ENCODE measurements around the gene MTX2.
A peak's percentile ranks its signal among the peaks of the same experiment; 100 is the strongest.
"Not testable (repeated sequence)": the region's sequence is repeated elsewhere in the genome, so short reads cannot be mapped to it uniquely, and the experiment has no call there.

The MTX2 gene

GRCh38 chr2:176284461-176285049 lies 15.3 kb downstream of the MTX2 start:
- FAIRE-seq (no peak), DNase-seq (ENCODE audit: insufficient read length, low spot score) (no peak)

DNA sequence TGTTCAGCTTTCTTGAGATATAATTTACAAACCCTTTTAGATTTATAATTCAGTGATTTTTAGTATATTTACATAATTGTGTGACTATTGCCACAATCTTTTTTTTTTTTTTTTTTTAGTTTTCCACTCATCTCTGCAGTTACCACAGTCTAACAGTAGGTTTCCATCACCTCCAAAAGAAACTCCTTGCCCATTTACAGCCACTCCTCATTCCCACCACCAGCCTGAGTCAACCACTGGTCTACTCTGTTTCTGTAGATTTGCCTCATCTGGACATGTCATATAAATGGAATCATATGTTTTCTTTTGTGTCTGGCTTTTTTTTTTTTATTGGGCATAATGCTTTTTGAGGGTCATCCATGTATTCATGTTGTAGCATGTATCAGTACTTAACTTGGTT lies 16.1 kb downstream of the MTX2 start:
- FAIRE-seq, result no peak
- DNase-seq (ENCODE audit: insufficient read length, low spot score), result no peak

DNA sequence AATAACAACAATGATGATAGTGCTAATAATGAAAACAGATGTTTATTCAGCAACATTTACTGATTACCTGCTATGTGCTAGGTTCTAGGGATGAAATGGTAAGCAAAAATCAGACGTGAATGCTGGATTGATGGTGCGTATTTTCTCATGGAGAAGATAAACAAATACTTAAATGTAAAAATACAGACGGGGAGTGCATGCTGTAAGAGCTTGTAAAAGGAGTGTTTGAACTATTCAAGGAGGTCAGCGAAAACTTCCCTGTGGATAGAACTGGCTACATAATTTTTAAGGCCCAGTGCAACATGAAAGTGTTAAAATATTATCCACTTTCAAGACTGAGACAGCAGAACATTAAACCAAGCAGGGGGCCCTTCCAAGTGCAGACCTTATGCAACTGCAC lies 22.1 kb downstream of the MTX2 start:
- no peak for DNase-seq (ENCODE audit: insufficient read length, low spot score)
- no peak for FAIRE-seq

DNA sequence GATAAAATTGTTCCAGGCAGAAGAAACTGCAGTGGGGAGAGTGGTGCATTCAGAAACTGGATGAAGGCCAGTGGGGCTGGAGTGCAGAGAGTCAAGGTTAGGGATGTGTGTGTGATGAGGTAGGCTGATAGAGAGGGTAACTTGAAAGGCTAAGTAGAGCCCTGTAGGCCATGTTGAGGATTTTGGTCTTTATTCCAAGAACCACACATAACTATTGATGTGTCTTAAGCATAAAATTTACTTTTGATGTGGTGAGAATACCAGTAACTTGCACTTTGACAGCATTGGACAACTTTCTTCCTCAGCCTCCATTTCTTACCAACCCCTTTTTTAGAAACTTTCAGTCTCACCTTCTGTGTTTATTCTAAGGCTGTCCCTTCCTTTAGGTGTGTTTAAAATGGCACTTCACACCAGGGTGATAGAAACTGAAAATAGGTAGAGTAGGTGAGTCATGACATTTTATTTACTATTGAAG lies 22.6 kb downstream of the MTX2 start:
- no peak for FAIRE-seq
- no peak for DNase-seq (ENCODE audit: insufficient read length, low spot score)

- FAIRE-seq (no peak), DNase-seq (ENCODE audit: insufficient read length, low spot score) (no peak)
These were observed 23.4 kb downstream of the MTX2 start for GRCh38 chr2:176292608-176293007.

- peak; percentile 31 for FAIRE-seq
- DNase-seq (ENCODE audit: insufficient read length, low spot score), result no peak
These were observed 24.1 kb downstream of the MTX2 start for GRCh38 chr2:176293334-176293733.

DNA sequence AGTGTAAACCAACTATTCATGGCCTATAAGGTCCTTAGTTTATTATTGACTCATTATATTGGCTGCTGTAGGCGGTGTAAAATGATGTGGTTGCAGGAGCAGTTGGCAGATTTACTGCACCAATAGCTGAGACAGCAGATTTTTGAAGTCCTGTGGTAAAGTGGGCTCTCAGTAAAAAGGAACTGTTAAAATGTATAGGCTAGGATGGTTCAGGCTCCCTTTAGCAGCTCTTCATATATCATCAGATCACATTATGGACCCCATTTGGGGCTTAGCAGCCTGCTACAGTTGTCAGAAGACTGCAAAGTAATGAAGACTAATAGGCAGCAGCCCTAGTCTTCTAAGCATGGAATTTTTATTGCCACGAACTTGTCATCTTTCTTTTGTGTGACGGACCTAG lies 27.8 kb downstream of the MTX2 start:
- DNase-seq (ENCODE audit: insufficient read length, low spot score) (no peak), FAIRE-seq (no peak)

DNA sequence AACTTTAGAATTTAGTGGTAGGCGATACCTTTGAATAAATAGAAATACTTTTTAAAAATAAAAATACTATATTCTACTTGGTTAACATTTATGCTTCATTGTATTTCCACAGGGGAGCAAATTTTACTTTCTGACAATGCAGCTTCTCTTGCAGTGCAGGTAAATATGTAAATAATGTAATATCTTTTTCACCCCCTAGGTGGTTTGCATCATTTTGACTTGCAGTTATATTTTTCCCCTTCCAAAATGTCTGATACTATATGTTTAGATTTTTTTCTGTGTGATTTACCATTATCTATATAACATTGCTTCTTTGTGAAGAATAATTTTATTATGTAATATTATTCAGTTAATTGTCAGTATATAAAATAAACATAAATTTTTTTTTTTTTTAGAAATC lies 28.5 kb downstream of the MTX2 start:
- DNase-seq (ENCODE audit: insufficient read length, low spot score), result no peak
- no peak for FAIRE-seq

- DNase-seq (ENCODE audit: insufficient read length, low spot score); FAIRE-seq: not testable (repeated sequence)
These were observed 36.8 kb downstream of the MTX2 start for GRCh38 chr2:176306020-176306419.

DNA sequence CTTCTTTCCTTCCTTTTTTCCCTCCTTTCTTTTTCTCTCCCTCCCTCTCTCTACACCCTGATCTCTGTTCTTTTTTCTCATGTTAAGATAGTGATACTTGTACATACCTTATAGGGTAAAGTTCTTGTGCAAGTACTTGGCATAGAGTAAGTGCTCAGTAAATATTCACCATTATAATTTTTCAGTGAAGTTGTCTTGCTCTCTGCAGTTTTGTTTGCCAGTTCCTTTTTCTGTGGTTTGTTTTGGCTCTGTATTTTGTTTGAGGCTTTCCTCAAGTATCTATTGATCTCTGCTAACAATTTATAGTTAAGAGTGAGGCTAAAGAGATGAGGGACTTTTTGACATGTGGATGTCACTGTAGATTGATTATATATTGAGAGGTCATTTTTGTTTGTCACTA lies 48.0 kb downstream of the MTX2 start:
- FAIRE-seq (no peak), DNase-seq (ENCODE audit: insufficient read length, low spot score) (no peak)

DNA sequence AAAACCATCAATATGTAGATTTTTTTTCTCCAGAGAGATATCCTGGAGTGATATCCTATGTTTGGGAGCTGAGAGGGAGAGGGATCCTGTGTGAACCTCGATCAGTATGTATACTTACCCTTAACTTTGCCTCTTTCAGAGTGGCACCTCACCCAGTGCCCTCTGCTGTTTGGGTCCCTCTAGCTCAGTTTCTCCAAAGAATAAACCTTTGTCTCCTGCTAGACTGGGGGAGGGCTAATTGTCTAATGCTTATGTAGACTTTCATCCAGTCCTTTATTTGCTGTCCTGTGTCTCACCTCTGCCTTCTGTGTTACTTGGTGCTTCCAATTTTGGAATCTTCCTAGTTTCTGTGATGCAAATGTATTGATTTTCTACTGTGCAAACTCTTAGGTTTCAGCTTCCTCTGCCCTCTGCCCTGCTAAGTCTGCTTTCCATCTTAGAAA lies 48.4 kb downstream of the MTX2 start:
- FAIRE-seq (no peak), DNase-seq (ENCODE audit: insufficient read length, low spot score) (no peak)

- no peak for DNase-seq (ENCODE audit: insufficient read length, low spot score)
These were observed 52.7 kb downstream of the MTX2 start for GRCh38 chr2:176321916-176322315.

GRCh38 chr2:176324862-176325261 lies 55.6 kb downstream of the MTX2 start:
- FAIRE-seq (no peak), DNase-seq (ENCODE audit: insufficient read length, low spot score) (no peak)

More at GRCh38 chr2:176321916-176322315, 52.7 kb downstream of the MTX2 start:
- no peak for FAIRE-seq

- DNase-seq (ENCODE audit: insufficient read length, low spot score) (no peak), FAIRE-seq (no peak)
These were observed 56.5 kb downstream of the MTX2 start for GRCh38 chr2:176325732-176326131.

DNA sequence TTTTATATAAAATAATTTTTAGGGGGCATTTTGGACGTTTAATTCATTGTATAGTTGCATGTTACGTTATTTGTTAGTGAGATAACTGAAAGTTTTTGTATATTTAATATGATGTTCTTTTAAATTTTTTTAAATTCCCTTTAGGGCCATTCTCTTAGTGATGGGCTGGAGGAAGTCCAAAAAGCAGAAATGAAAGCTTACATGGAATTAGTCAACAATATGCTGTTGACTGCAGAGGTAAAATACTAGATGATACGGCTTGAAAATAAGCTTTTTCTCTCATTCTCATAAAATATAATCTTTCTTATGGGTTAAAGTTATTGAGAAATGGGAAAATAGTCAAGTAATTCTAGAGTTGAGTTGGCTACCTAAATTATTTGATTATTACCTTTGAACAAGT lies 58.9 kb downstream of the MTX2 start:
- DNase-seq (ENCODE audit: insufficient read length, low spot score), result no peak
- FAIRE-seq, result no peak

- no peak for DNase-seq (ENCODE audit: insufficient read length, low spot score)
- no peak for FAIRE-seq
These were observed 61.4 kb downstream of the MTX2 start for GRCh38 chr2:176330612-176331011.

- no peak for DNase-seq (ENCODE audit: insufficient read length, low spot score)
- FAIRE-seq, result no peak
These were observed 62.4 kb downstream of the MTX2 start for GRCh38 chr2:176331646-176332045.

DNA sequence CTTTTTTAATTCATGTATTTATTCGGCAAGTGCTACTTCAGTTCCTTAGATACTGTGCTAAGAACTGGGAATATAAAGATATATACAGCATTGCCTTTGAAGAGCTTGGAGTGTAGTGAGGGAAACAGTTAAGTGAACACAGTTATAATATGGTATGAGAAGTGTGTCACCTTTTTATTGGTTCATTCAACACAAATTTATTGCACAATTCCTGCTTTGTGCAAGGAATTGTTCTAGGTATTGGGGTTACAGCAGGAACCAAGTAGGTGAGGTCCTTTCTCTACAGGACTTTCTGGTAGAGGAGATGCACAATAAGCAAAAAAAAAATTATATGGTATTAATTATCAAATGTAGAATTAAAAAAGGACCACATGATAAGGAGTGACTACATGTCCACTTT lies 65.5 kb downstream of the MTX2 start:
- no peak for DNase-seq (ENCODE audit: insufficient read length, low spot score)
- no peak for FAIRE-seq

GRCh38 chr2:176338395-176338794 lies 69.2 kb downstream of the MTX2 start:
- FAIRE-seq, result no peak
- no peak for DNase-seq (ENCODE audit: insufficient read length, low spot score)

- DNase-seq (ENCODE audit: insufficient read length, low spot score) (no peak), FAIRE-seq (no peak)
These were observed 70.0 kb downstream of the MTX2 start for GRCh38 chr2:176339208-176339607.

GRCh38 chr2:176356251-176356650 lies 87.0 kb downstream of the MTX2 start:
- FAIRE-seq (no peak), DNase-seq (ENCODE audit: insufficient read length, low spot score) (no peak)

DNA sequence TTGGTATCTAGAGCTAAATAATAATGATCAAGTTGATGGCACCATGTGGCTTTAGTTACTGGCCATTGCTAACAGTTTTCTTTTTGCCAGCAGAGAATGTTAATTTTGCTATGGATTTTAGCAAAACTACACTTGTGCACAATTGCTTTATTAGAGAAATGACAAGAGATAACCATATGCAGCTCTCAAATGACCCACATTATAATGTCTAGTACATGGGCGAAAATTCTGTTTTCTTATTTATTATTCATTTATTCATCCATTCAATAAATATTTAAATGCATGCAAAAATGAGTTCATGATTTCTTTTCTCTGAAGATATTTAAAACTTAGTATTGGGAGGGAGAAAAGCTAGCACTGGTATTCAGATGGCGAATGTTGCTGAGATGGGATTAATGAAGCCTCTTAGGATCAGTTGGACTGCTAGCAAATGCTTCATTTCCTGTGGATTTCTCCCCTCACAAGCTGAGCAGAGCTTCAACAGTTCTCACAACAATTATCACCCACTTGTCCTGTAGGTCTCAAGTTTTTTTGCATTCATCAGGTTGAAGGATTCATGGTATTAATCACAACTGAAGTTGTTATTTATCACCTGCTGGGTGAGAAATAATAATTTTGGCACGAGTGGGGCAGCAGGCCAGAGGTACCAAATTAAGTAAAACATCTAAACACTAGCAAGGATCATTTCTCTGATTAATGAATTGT lies 95.2 kb downstream of the MTX2 start:
- DNase-seq (ENCODE audit: insufficient read length, low spot score), result no peak
- no peak for FAIRE-seq

Measured in HTR-8/SVneo (cell line).